ENCODE results near the gene NPRL2.

DNA sequence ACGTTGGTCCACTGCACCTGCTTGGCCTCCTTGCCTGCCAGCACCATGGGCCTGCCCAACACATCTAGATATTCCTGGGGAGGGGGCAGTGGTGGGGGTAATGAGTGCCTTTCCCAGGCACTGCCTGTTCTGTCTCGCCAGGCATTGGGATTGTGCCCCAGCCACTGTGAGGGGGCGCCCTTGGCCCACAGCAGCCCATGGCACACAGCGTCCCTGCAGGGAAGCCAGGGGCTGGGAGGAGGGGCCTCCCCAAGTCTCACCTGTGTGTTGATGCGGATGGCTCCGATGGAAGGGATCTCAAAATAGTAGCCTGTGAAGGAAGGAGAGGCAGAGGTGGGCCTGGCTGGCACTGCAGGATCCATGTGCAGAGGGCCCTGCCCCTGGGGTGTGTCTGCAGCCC, 27.4 kb upstream of the NPRL2 start:
- TF ChIP-seq, protein P1, sequence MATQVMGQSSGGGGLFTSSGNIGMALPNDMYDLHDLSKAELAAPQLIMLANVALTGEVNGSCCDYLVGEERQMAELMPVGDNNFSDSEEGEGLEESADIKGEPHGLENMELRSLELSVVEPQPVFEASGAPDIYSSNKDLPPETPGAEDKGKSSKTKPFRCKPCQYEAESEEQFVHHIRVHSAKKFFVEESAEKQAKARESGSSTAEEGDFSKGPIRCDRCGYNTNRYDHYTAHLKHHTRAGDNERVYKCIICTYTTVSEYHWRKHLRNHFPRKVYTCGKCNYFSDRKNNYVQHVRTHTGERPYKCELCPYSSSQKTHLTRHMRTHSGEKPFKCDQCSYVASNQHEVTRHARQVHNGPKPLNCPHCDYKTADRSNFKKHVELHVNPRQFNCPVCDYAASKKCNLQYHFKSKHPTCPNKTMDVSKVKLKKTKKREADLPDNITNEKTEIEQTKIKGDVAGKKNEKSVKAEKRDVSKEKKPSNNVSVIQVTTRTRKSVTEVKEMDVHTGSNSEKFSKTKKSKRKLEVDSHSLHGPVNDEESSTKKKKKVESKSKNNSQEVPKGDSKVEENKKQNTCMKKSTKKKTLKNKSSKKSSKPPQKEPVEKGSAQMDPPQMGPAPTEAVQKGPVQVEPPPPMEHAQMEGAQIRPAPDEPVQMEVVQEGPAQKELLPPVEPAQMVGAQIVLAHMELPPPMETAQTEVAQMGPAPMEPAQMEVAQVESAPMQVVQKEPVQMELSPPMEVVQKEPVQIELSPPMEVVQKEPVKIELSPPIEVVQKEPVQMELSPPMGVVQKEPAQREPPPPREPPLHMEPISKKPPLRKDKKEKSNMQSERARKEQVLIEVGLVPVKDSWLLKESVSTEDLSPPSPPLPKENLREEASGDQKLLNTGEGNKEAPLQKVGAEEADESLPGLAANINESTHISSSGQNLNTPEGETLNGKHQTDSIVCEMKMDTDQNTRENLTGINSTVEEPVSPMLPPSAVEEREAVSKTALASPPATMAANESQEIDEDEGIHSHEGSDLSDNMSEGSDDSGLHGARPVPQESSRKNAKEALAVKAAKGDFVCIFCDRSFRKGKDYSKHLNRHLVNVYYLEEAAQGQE (IDR thresholded peaks at IDR 0.05; ENCODE audit: insufficient read depth in 1 of 2, low read depth in 2 of 2, low read length in 2 of 2), result no peak
- TF ChIP-seq FOXP2 (optimal IDR thresholded peaks at IDR 0.05; ENCODE audit: borderline replicate concordance, extremely low read depth, extremely low read length, insufficient read depth), result no peak
- no peak for TF ChIP-seq POLR2AphosphoS5 (IDR thresholded peaks at IDR 0.05; ENCODE audit: low read depth, low read length)
- TF ChIP-seq SIN3A (IDR thresholded peaks at IDR 0.05; ENCODE audit: borderline replicate concordance, insufficient read depth, low read length), result no peak
- TF ChIP-seq TAF1 (IDR thresholded peaks at IDR 0.05; ENCODE audit: borderline replicate concordance, insufficient read depth, low read length), result no peak

All from PFSK-1 (cell line).